Heart left ventricle (tissue), 13 donors: ENCODE results near the gene FTO.

Experiments used
- CTCF ChIP-seq, 12 donors: fragments of 200-600 bp; sonication (generic) in 4 of 12; IDR thresholded peaks; one replicate each; pipeline versions ENCODE4 v1.5.0 to v1.8.0; 2018 to 2022; ENCODE audit warnings: antibody characterized with exemption in 12 of 12, mild to moderate bottlenecking in 5 of 12
- POLR2A ChIP-seq, 2 donors: fragments of 450-650 bp; IDR thresholded peaks; one replicate each; pipeline ENCODE4 v1.6.1; 2017; ENCODE audit warnings: antibody characterized with exemption in 2 of 2, mild to moderate bottlenecking in 2 of 2, moderate library complexity in 2 of 2
- donor health status: ischemic (EF 13 %, LVEDD 7.1; RV severe dilation, severe dysfunction).
- donor health status: DM: no; HTN: yes; CAD: no.
- donor health status: DM: no; HTN: no; CAD: no.
- donor health status: ischemic (EF 25% LVEDD 6.9; RV normal size, moderate dysfunction).
- donor health status: ischemic (EF 25% LVEDD 5.7; RV mildly dilated, moderate dysfunction).
- donor health status: ischemic (EF 35%, LVEDD 5.7; RV mildly dilated, moderate dysfunction).
- donor health status: nonischemic (EF 11% LVEDD 7.7; RV severe dilation, severe dysfunction).
- donor health status: DM: yes; HTN: yes; CAD: no.
- donor health status: PGD.
- donor health status: ischemic (EF 29% LVEDD 5.4; RV normal size, mild dysfunction).
- donor health status: nonischemic (EF 23%, LVEDD 6.1; RV moderate dilation, normal function).

DNA sequence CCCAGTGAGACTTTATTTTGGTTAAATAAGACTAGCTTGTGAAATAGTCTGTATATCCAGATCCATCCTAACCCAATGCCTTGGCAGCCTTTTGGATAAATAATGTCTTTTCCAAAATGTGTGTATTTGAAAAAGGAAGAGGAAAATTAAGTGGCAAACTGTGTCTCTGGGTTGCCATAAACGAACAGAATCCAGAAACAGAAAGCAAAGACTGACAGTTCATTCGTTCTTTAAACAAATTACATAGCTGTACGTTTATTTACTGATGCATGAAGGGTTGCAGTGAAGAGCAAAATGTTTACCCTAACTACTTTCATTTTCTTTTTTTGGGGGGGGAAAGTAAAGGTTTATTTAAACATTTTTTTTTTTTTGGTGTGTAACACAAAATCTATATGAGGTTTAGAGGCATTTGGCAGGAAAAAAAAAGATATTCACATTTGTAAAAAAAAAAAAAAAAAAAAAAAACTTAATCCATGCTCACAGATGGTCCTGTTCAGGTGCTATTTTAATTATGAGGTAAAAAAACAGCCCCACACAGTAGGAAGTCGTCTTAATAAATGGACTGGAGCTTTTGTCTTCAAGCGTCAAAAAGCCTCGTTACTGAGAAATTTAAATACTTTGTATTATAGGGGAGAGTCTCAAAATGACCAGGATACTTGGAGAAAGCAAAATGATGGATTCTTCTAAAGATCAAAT is 245.9 kb downstream of the FTO start:
- TF ChIP-seq CTCF (IDR thresholded peaks at IDR 0.05) (no peak), POLR2A (IDR thresholded peaks at IDR 0.05) (no peak)
